ENCODE results near the gene FAM120C. TPM values are rescaled to one million over a fixed set of nuclear protein-coding genes. Genes with fewer than 3 reads are reported as not detected.
A peak's percentile ranks its signal among the peaks of the same experiment; 100 is the strongest.

Gene FAM120C
- total RNA-seq, 2 experiments from 2014 or later = 8.3 to 8.4 TPM

- ChIA-PET POLR2A (interaction anchor here (0.8 to 3.2 kb wide), 4 partner anchors 10 to 139 kb away, joined by 3 to 16 read pairs (median 3); partner anchors contain the start of gene PHF8), CTCF (no interaction called here)
- intact Hi-C loops (cut with micrococcal nuclease) = loop anchor here (5.0 kb wide), 1 partner anchor 140 kb away; the partner anchor contains the start of gene PHF8
- no peaks in the 10 kb centered on the region for H3K9me3 Mint-ChIP-seq
- ATAC-seq (peak; percentile 69), DNase-seq (peak; percentile 74)
- H3K27ac Mint-ChIP-seq = peak overlapping the region; percentile 89
- TF ChIP-seq, protein P1, sequence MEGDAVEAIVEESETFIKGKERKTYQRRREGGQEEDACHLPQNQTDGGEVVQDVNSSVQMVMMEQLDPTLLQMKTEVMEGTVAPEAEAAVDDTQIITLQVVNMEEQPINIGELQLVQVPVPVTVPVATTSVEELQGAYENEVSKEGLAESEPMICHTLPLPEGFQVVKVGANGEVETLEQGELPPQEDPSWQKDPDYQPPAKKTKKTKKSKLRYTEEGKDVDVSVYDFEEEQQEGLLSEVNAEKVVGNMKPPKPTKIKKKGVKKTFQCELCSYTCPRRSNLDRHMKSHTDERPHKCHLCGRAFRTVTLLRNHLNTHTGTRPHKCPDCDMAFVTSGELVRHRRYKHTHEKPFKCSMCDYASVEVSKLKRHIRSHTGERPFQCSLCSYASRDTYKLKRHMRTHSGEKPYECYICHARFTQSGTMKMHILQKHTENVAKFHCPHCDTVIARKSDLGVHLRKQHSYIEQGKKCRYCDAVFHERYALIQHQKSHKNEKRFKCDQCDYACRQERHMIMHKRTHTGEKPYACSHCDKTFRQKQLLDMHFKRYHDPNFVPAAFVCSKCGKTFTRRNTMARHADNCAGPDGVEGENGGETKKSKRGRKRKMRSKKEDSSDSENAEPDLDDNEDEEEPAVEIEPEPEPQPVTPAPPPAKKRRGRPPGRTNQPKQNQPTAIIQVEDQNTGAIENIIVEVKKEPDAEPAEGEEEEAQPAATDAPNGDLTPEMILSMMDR (IDR thresholded peaks at IDR 0.05) = no peak
- H3K4me1 Mint-ChIP-seq (ENCODE audit: low read depth) = peaks cover 44% of the 10 kb centered on the region
- H3K36me3 Mint-ChIP-seq (ENCODE audit: low read depth) = peaks cover 34% of the 10 kb centered on the region
- no peaks in the 10 kb centered on the region for H3K27me3 Mint-ChIP-seq
- H3K4me3 Mint-ChIP-seq = peak overlapping the region; percentile 85
Observed at GRCh38 chrX:54182194-54182863, 725 bp downstream of the FAM120C start.

DNA sequence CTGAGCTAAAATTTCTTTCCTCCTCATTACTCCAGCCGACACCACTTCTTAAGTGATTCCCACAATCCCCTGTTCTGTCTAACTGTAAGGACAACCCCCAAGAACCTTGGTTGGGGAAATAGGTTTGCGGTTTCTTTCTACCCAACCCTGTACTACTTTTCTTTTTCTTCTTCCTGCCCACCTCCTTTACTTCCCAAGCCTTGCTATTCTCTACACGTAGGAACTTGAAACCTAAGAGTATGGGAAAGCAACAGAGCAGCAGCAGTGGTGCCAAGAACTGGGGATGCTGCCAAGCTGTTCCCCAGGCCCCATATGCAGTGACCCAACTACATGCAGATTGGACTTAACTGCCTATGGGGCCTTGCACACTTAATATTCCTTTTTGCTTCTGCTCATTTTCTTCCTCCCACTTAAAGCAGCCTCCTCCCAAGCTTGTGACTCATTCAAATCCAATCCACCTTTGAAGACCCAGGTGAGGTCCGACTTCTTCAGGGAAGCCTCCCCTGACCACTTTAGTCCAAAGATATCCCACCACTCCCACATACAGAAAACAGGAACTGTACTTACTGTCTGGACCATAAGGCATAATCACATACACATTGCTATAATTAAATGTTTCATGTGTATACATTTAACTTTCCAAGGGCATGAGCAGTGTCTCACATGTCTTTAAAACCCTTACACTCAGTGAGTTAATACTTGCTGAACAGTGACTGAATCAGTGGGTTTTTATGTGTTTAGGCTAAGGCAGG lies 1.7 kb downstream of the FAM120C start:
- Mint-ChIP-seq H3K36me3 (ENCODE audit: low read depth) (peaks cover 44% of the 10 kb centered on the region), H3K27ac (peak overlapping the region; percentile 89), H3K4me1 (ENCODE audit: low read depth) (peaks cover 51% of the 10 kb centered on the region), H3K9me3 (no peaks in the 10 kb centered on the region), H3K4me3 (peak overlapping the region; percentile 85), H3K27me3 (no peaks in the 10 kb centered on the region)
- intact Hi-C loops (cut with micrococcal nuclease) = loop anchor here (5.0 kb wide), 1 partner anchor 139 kb away; the partner anchor contains the start of gene PHF8
- TF ChIP-seq, protein P1 (IDR thresholded peaks at IDR 0.05) = no peak
- DNase-seq = no peak
- ChIA-PET CTCF (interaction anchor here (1.1 kb wide), 1 partner anchor 259 kb away, joined by 3 read pairs; the partner anchor contains the start of gene TSR2), POLR2A (interaction anchor here (1.1 to 3.2 kb wide), 2 partner anchors 9 to 136 kb away, joined by 3 to 16 read pairs; partner anchors contain the start of gene PHF8)
- ATAC-seq = no peak

DNA sequence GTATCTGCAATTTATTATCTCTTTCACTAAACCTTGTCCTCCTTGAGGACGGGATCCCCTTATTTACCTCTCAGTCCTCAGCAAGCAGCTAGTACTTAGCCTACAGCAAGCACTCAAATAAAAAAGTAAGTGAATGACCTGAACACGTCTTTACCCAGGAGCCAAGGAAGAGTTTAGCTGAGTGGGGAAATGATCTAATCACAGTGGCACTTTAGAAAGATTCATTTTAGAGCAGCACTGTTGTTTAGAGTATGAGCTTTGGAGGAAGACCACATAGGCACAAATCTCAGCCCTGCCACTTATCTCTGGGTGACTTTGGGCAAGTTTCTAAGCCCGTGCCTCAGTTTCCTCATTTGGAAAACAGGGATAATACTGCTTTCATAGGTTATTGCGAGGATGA lies 2.7 kb downstream of the FAM120C start:
- Mint-ChIP-seq H3K4me1 (ENCODE audit: low read depth) (peaks cover 51% of the 10 kb centered on the region), H3K27me3 (no peaks in the 10 kb centered on the region), H3K27ac (no peak overlapping the region), H3K36me3 (ENCODE audit: low read depth) (peaks cover 47% of the 10 kb centered on the region), H3K9me3 (no peaks in the 10 kb centered on the region), H3K4me3 (peak overlapping the region; percentile 85)
- ATAC-seq = no peak
- POLR2A ChIA-PET = interaction anchor here (1.1 kb wide), 1 partner anchor 8 kb away, joined by 3 read pairs; no protein-coding TSS in a partner anchor
- DNase-seq = no peak
- CTCF ChIA-PET = interaction anchor here (1.1 kb wide), 1 partner anchor 260 kb away, joined by 3 read pairs; the partner anchor contains the start of gene TSR2
- TF ChIP-seq, protein P1 (IDR thresholded peaks at IDR 0.05) = no peak
- intact Hi-C loops (cut with micrococcal nuclease) = loop anchor here (5.0 kb wide), 1 partner anchor 138 kb away; the partner anchor contains the start of gene PHF8

GRCh38 chrX:54178100-54178940 lies 4.7 kb downstream of the FAM120C start:
- ChIA-PET POLR2A (interaction anchor here (1.4 to 1.6 kb wide), 2 partner anchors 10 to 262 kb away, joined by 4 read pairs; partner anchors contain the start of gene TSR2), CTCF (interaction anchor here (0.5 to 1.4 kb wide), 2 partner anchors 61 to 135 kb away, joined by 3 to 4 read pairs; no protein-coding TSS in a partner anchor)
- peaks cover 59% of the 10 kb centered on the region for H3K36me3 Mint-ChIP-seq (ENCODE audit: low read depth)
- H3K27me3 Mint-ChIP-seq = no peaks in the 10 kb centered on the region
- intact Hi-C loops (cut with micrococcal nuclease) = no loop called here
- DNase-seq (no peak), ATAC-seq (no peak)
- no peaks in the 10 kb centered on the region for H3K9me3 Mint-ChIP-seq
- peak overlapping the region; percentile 46 for H3K27ac Mint-ChIP-seq
- H3K4me1 Mint-ChIP-seq (ENCODE audit: low read depth) = peaks cover 48% of the 10 kb centered on the region
- no peak overlapping the region for H3K4me3 Mint-ChIP-seq
- TF ChIP-seq, protein P1 (IDR thresholded peaks at IDR 0.05) = no peak
